KMS-11 (cell line): Measurements from ENCODE around the gene FCHSD1.

Experiments
- H2AFZ ChIP-seq: fragments of 200-600 bp; sonication (generic); 2 replicates; pipeline ENCODE4 v1.6.1; 2016; ENCODE audit warnings: antibody characterized with exemption, mixed run types, low read depth
- H3K27ac ChIP-seq: fragments of 200-600 bp; sonication (generic); 2 replicates; pipeline ENCODE4 v1.6.1; 2016; ENCODE audit warnings: mild to moderate bottlenecking, mixed run types
- H3K27me3 ChIP-seq: fragments of 200-600 bp; sonication (generic); 2 replicates; pipeline ENCODE4 v1.6.1; 2017; ENCODE audit warnings: mild to moderate bottlenecking, low read depth, mixed run types, moderate library complexity; ENCODE audit not compliant: insufficient read depth
- H3K36me3 ChIP-seq: fragments of 200-600 bp; sonication (generic); 2 replicates; pipeline ENCODE4 v1.6.1; 2017; ENCODE audit warnings: mild to moderate bottlenecking, mixed run types; ENCODE audit not compliant: insufficient read depth
- H3K4me1 ChIP-seq: fragments of 200-600 bp; sonication (generic); 2 replicates; pipeline ENCODE4 v1.6.1; 2016; ENCODE audit warnings: mild to moderate bottlenecking, low read depth, mixed run types; ENCODE audit not compliant: poor library complexity, severe bottlenecking
- H3K4me2 ChIP-seq: fragments of 200-600 bp; sonication (generic); 2 replicates; pipeline ENCODE4 v1.7.0; 2016; ENCODE audit warnings: mild to moderate bottlenecking, mixed run types
- H3K4me3 ChIP-seq: fragments of 200-600 bp; sonication (generic); IDR thresholded peaks from 2 replicates; pipeline ENCODE4 v1.6.1; 2017; ENCODE audit warnings: low read depth, low read length, mixed read lengths; ENCODE audit not compliant: insufficient read depth
- H3K79me2 ChIP-seq: fragments of 200-600 bp; sonication (generic); 2 replicates; pipeline ENCODE4 v1.6.1; 2016; ENCODE audit warnings: low read depth, mixed run types; ENCODE audit not compliant: insufficient read depth
- H3K9ac ChIP-seq: fragments of 200-600 bp; sonication (generic); 2 replicates; pipeline ENCODE4 v1.6.1; 2016; ENCODE audit warnings: mild to moderate bottlenecking, mixed run types
- H4K20me1 ChIP-seq: fragments of 200-600 bp; sonication (generic); 2 replicates; pipeline ENCODE4 v1.6.1; 2016; ENCODE audit warnings: mild to moderate bottlenecking, mixed run types; ENCODE audit not compliant: insufficient read depth
- TF ChIP-seq, protein P1 (sequence below): fragments of 200-600 bp; sonication (generic); conservative IDR thresholded peaks from 2 replicates; pipeline ENCODE4 v1.6.1; 2017; ENCODE audit warnings: low read depth, mild to moderate bottlenecking, antibody characterized with exemption, low read length, moderate library complexity, mixed read lengths

FCHSD1 gene

DNA sequence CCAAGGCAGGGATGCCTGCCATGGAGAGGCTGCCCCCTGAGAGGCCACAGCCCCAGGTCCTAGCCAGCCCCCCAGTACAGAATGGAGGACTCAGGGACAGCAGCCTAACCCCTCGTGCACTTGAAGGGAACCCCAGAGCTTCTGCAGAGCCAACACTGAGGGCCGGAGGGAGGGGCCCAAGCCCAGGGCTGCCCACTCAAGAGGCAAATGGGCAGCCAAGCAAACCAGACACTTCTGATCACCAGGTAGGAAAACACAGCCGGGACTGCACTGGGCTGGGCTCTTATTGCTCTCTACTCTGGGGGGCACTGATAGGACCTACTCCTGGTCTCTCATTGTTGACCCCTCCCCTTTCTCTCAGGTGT lies 11.2 kb downstream of the FCHSD1 start:
- H3K4me1 ChIP-seq = peaks cover 20% of the 10 kb centered on the region
- H3K9ac ChIP-seq = no peak overlapping the region
- no peak overlapping the region for H3K4me2 ChIP-seq

DNA sequence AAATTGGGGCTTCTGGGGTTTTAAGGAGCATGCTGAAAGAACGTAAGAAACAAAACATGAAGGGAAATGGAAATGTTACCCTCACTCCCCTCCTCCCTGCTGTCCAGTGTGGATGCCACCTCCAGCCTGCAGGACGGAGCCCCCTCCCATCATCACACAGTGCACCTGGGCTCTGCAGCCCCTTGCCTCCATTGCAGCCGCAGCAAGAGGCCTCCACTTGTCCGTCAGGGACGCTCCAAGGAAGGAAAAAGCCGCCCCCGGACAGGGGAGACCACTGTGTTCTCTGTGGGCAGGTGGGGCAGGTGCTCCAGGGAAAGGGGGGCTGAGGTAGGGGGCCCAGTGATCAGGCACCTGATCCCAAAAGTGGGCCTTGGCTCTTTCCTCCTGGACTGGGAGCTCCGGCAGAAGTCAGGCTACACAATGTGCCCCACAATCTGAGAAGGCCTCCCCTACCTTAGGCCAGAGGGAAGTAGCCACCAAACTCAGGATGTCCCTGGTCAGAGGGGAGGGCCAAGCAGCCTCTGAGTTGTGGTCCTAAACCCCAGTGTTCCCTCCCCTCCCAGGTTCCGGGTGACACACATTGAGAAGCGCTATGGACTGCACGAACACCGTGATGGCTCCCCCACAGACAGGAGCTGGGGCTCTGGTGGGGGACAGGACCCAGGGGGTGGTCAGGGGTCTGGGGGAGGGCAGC lies 11.7 kb downstream of the FCHSD1 start:
- Histone ChIP-seq H3K27ac (no peak overlapping the region), H3K4me1 (peaks cover 24% of the 10 kb centered on the region), H3K4me2 (no peak overlapping the region), H4K20me1 (no peaks in the 10 kb centered on the region), H2AFZ (no peak overlapping the region), H3K9ac (no peak overlapping the region), H3K36me3 (no peaks in the 10 kb centered on the region), H3K27me3 (no peaks in the 10 kb centered on the region), H3K4me3 (no peak overlapping the region), H3K79me2 (peaks cover 14% of the 10 kb centered on the region)
- TF ChIP-seq, protein P1, sequence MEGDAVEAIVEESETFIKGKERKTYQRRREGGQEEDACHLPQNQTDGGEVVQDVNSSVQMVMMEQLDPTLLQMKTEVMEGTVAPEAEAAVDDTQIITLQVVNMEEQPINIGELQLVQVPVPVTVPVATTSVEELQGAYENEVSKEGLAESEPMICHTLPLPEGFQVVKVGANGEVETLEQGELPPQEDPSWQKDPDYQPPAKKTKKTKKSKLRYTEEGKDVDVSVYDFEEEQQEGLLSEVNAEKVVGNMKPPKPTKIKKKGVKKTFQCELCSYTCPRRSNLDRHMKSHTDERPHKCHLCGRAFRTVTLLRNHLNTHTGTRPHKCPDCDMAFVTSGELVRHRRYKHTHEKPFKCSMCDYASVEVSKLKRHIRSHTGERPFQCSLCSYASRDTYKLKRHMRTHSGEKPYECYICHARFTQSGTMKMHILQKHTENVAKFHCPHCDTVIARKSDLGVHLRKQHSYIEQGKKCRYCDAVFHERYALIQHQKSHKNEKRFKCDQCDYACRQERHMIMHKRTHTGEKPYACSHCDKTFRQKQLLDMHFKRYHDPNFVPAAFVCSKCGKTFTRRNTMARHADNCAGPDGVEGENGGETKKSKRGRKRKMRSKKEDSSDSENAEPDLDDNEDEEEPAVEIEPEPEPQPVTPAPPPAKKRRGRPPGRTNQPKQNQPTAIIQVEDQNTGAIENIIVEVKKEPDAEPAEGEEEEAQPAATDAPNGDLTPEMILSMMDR = no peak

More for the DNA sequence above, 11.2 kb downstream of the FCHSD1 start:
- Histone ChIP-seq H2AFZ (no peak overlapping the region), H3K79me2 (peaks cover 12% of the 10 kb centered on the region), H3K36me3 (no peaks in the 10 kb centered on the region), H4K20me1 (no peaks in the 10 kb centered on the region), H3K27ac (no peak overlapping the region), H3K27me3 (no peaks in the 10 kb centered on the region), H3K4me3 (no peak overlapping the region)
- TF ChIP-seq, protein P1 = no peak

DNA sequence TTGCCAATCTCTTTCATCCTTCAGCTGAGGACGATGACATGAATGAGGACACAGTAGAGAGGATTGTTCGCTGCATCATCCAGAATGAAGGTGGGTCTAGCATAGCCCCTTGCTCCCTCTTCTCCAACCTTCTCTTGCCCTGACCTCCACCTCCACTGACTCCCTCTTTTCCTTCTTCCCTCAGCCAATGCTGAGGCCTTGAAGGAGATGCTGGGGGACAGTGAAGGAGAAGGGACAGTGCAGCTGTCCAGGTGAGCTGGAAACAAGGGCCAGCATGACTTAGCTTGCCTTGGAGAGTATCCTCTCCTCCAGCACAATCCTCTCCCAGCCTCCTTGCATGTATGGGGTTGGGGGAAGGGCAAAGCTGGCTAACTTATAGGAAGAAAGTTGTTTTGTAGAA lies 12.4 kb downstream of the FCHSD1 start:
- TF ChIP-seq, protein P1 = no peak
- Histone ChIP-seq H3K27me3 (no peaks in the 10 kb centered on the region), H3K79me2 (peaks cover 14% of the 10 kb centered on the region), H2AFZ (no peak overlapping the region), H4K20me1 (no peaks in the 10 kb centered on the region), H3K4me3 (no peak overlapping the region), H3K4me2 (no peak overlapping the region), H3K4me1 (peaks cover 31% of the 10 kb centered on the region), H3K36me3 (no peaks in the 10 kb centered on the region), H3K9ac (no peak overlapping the region), H3K27ac (no peak overlapping the region)

DNA sequence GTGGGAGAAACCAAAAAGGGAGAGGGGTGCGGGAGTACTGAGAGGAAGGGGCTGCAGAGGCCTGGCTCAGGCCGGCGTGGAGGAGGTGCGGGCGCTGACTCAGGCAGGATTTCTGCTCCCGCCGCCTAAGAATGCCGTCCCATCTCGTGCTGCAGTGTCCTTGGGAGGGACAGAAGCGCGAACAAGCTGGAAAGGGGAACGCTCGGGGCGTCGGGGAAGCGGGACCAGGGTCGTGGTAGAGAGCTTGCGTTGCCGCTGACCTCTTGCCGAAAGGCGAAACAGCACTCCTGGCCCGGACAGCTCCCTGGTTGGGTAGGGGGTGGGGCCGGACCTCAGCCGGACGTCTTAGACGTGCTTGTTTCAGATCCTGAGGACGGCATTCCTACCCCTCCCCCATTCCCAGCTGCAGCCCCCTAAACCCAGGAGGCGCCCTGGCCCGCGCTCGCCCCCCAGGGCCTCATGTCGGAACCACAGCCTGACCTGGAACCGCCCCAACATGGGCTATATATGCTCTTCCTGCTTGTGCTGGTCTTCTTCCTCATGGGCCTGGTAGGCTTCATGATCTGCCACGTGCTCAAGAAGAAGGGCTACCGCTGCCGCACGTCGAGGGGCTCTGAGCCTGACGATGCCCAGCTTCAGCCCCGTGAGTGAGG lies 13.3 kb downstream of the FCHSD1 start:
- Histone ChIP-seq H3K27me3 (no peaks in the 10 kb centered on the region), H3K79me2 (peaks cover 14% of the 10 kb centered on the region), H3K9ac (no peak overlapping the region), H2AFZ (peak overlapping the region; percentile 98), H4K20me1 (no peaks in the 10 kb centered on the region), H3K4me1 (peaks cover 31% of the 10 kb centered on the region), H3K4me2 (peak overlapping the region; percentile 77), H3K27ac (no peak overlapping the region), H3K36me3 (no peaks in the 10 kb centered on the region), H3K4me3 (no peak overlapping the region)
- TF ChIP-seq, protein P1 = no peak
